Esophagus squamous epithelium (tissue), 4 donors: ENCODE results near the gene FAM20C.

Source experiments
- CTCF ChIP-seq, 6 experiments: fragments of 450-650 bp in 4 of 6; fragments of 200-600 bp in 2 of 6; sonication (generic) in 2 of 6; IDR thresholded peaks; one replicate each; pipeline ENCODE4 v1.5.1; 2016 to 2019; ENCODE audit warnings: antibody characterized with exemption in 6 of 6, mild to moderate bottlenecking in 4 of 6, moderate library complexity in 4 of 6
- POLR2A ChIP-seq, 4 donors: fragments of 450-650 bp; IDR thresholded peaks; one replicate each; pipeline ENCODE4 v1.6.1; 2017; ENCODE audit warnings: antibody characterized with exemption in 4 of 4, mild to moderate bottlenecking in 4 of 4, moderate library complexity in 3 of 4

GRCh38 chr7:229184-229964 is 37.0 kb downstream of the FAM20C start:
- TF ChIP-seq CTCF (IDR thresholded peaks at IDR 0.05): no peak
- TF ChIP-seq POLR2A (IDR thresholded peaks at IDR 0.05): no peak
